GM12878 (cell line): ENCODE data around the gene MAGI2. TPM values are rescaled to one million over a fixed set of nuclear protein-coding genes. Genes with fewer than 3 reads are reported as not detected.

ENCODE experiments used
- ATAC-seq: fragments of 200-7000 bp; cut with Tn5 transposase; 3 replicates; pipeline ENCODE4 v1.9.1; 2020; ENCODE audit warnings: mild to moderate bottlenecking, moderate library complexity
- BruUV-seq: library from RNA; stranded (reverse); fragments of 400-500 nt; replicated peaks from 2 replicates; lab custom pipeline; 2021; lab: Mats Ljungman, UMichigan
- CTCF ChIA-PET: fragments of 300-600 bp; sonication (Branson Sonifier 250); formaldehyde crosslinking; extraction: SDS; loops from one replicate; lab custom pipeline; 2021; ENCODE audit warnings: inconsistent platforms; lab: Yijun Ruan, JAX
- POLR2A ChIA-PET: fragments of 350-600 bp; formaldehyde crosslinking; extraction: SDS; loops from one replicate; lab custom pipeline; 2021; ENCODE audit warnings: inconsistent platforms; lab: Charles Lee
- RAD21 ChIA-PET: fragments of 300-600 bp; sonication (Branson Sonifier 250); formaldehyde crosslinking; loops from one replicate; lab custom pipeline; 2023; ENCODE audit warnings: antibody characterized with exemption; ENCODE audit not compliant: unreplicated experiment; lab: Charles Lee
- SMC1A ChIA-PET: fragments of 300-600 bp; sonication (Branson Sonifier 250); formaldehyde crosslinking; loops from one replicate; lab custom pipeline; 2023; ENCODE audit not compliant: unreplicated experiment, uncharacterized antibody; lab: Charles Lee
- DNase-seq: peaks from one replicate; pipeline ENCODE4 v3.0.0-alpha.2; 2011; ENCODE audit warnings: low read depth, low spot score
- FAIRE-seq: peaks from 3 replicates; lab custom pipeline; 2011; peaks lifted over from hg19 to GRCh38; lab: Jason Lieb, UNC
- H2AFZ ChIP-seq: 2 replicates; pipeline ENCODE4 v1.6.0; 2011; ENCODE audit warnings: low read depth, low read length, control low read depth; ENCODE audit not compliant: control insufficient read depth
- H3K27ac ChIP-seq: 2 replicates; pipeline ENCODE4 v1.5.1; 2011; ENCODE audit warnings: control low read depth; ENCODE audit not compliant: control insufficient read depth, insufficient read depth
- H3K27me3 ChIP-seq, 2 experiments: replicated peaks in 1 of 2; 2 replicates each; pipeline versions ENCODE4 v1.6.0 to v1.6.1; 2011; ENCODE audit warnings: low read length in 1 of 2; ENCODE audit not compliant: control insufficient read depth in 2 of 2, insufficient read depth in 2 of 2
- H3K36me3 ChIP-seq, 2 experiments: 2 replicates each; pipeline ENCODE4 v1.5.1; 2011; ENCODE audit warnings: low read length in 1 of 2; ENCODE audit not compliant: control insufficient read depth in 2 of 2, insufficient read depth in 2 of 2
- H3K4me1 ChIP-seq: 2 replicates; pipeline ENCODE4 v1.6.1; 2011; ENCODE audit warnings: mild to moderate bottlenecking, low read length, moderate library complexity, mixed read lengths; ENCODE audit not compliant: control insufficient read depth, insufficient read depth
- H3K4me2 ChIP-seq: 2 replicates; pipeline ENCODE4 v1.6.0; 2011; ENCODE audit warnings: control low read depth; ENCODE audit not compliant: control insufficient read depth, insufficient read depth
- H3K4me3 ChIP-seq: fragments of 200-600 bp; sonication (generic); 2 replicates; pipeline ENCODE4 v1.5.1; 2016
- H3K79me2 ChIP-seq: 2 replicates; pipeline ENCODE4 v1.6.0; 2011; ENCODE audit warnings: low read length; ENCODE audit not compliant: control insufficient read depth, insufficient read depth
- H3K9ac ChIP-seq: 2 replicates; pipeline ENCODE4 v1.8.0; 2011; ENCODE audit warnings: low read length, control low read depth, mixed read lengths; ENCODE audit not compliant: control insufficient read depth, insufficient read depth
- H3K9me3 ChIP-seq: replicated peaks from 3 replicates; pipeline ENCODE4 v1.5.1; 2011; ENCODE audit warnings: mild to moderate bottlenecking, low read length; ENCODE audit not compliant: control insufficient read depth, insufficient read depth
- H4K20me1 ChIP-seq: 2 replicates; pipeline ENCODE4 v1.6.0; 2011; ENCODE audit not compliant: control insufficient read depth, insufficient read depth
- BCL3 ChIP-seq: IDR thresholded peaks from 2 replicates; pipeline ENCODE4 v1.6.1; 2011; ENCODE audit warnings: borderline replicate concordance, low read depth, mild to moderate bottlenecking, moderate library complexity, low read length; ENCODE audit not compliant: insufficient read depth, poor library complexity, severe bottlenecking
- BHLHE40 ChIP-seq, 2 experiments: fragments of 450-650 bp in 1 of 2; IDR thresholded peaks; 2 replicates each; pipeline ENCODE4 v1.6.1; 2011 to 2017; ENCODE audit warnings: low read depth in 2 of 2, borderline replicate concordance in 1 of 2, improper control_type of control experiment in 1 of 2, low read length in 1 of 2, mild to moderate bottlenecking in 1 of 2
- EED ChIP-seq: sonication (generic); IDR thresholded peaks from 2 replicates; pipeline ENCODE4 v1.6.1; 2016; ENCODE audit warnings: antibody characterized with exemption, low read depth
- NR2C2 ChIP-seq: IDR thresholded peaks from 2 replicates; pipeline ENCODE4 v1.6.1; 2011; ENCODE audit warnings: borderline replicate concordance, low read depth; ENCODE audit not compliant: control insufficient read depth, insufficient read length
- RBBP5 ChIP-seq: fragments of 200-600 bp; sonication (generic); conservative IDR thresholded peaks from 2 replicates; pipeline ENCODE4 v1.6.1; 2016
- RFX5 ChIP-seq: IDR thresholded peaks from 2 replicates; pipeline ENCODE4 v1.6.1; 2011; ENCODE audit warnings: low read depth, low read length, improper control_type of control experiment
- SPI1 ChIP-seq: IDR thresholded peaks from 2 replicates; pipeline ENCODE4 v1.6.1; 2011; ENCODE audit warnings: low read depth, mild to moderate bottlenecking, low read length, moderate library complexity, borderline replicate concordance; ENCODE audit not compliant: insufficient read depth
- TCF12 ChIP-seq: IDR thresholded peaks from 2 replicates; pipeline ENCODE4 v1.6.1; 2011; ENCODE audit warnings: low read depth, mild to moderate bottlenecking, low read length
- TCF3 ChIP-seq: IDR thresholded peaks from 2 replicates; pipeline ENCODE4 v1.6.1; 2012; ENCODE audit warnings: low read depth, mild to moderate bottlenecking, low read length, borderline replicate concordance; ENCODE audit not compliant: insufficient read depth
- ZNF592 ChIP-seq: fragments of 450-650 bp; IDR thresholded peaks from 2 replicates; pipeline ENCODE4 v1.6.1; 2017; ENCODE audit warnings: mild to moderate bottlenecking, moderate library complexity
- ZNF622 ChIP-seq: fragments of 450-650 bp; IDR thresholded peaks from 2 replicates; pipeline ENCODE4 v1.6.1; 2017; ENCODE audit warnings: mild to moderate bottlenecking, inconsistent platforms
- in situ Hi-C: fragments of 300-500 bp; cut with MboI; formaldehyde crosslinking; loops from 9 replicates; pipeline ENCODE4 v1.14.3; 2018; ENCODE audit warnings: mixed read lengths
- intact Hi-C: fragments of 100-400 bp; cut with micrococcal nuclease; formaldehyde crosslinking; loops from one replicate; pipeline ENCODE4 v1.14.2; 2022; ENCODE audit not compliant: unreplicated experiment
- polyA plus RNA-seq, 11 experiments: library from polyadenylated mRNA; depleted of rRNA in 4 of 11; unstranded in 6 of 11; stranded (reverse) in 5 of 11; fragments of >200 nt; fragmentation: Nextera tagmentation in 4 of 11; fragmentation: Illumina TruSeq in 1 of 11; extraction: Ambion mirVana in 4 of 11; extraction: Trizol in 1 of 11; gene quantifications; 1 replicate in 1 of 11; 2 replicates in 10 of 11; pipeline versions ENCODE4 v1.2.1 to v1.2.3, GENCODE V29; 2011 to 2016; ENCODE audit warnings: inconsistent platforms in 2 of 11, missing spikeins in 2 of 11, low read depth in 1 of 11
- total RNA-seq, 4 experiments: library from RNA; depleted of rRNA in 3 of 4; stranded (reverse); fragments of >200 nt in 3 of 4; fragmentation: Illumina TruSeq in 1 of 4; extraction: Trizol in 1 of 4; gene quantifications; 2 replicates each; pipeline versions ENCODE4 v1.2.1 to v1.2.3, GENCODE V29; 2013 to 2021

The MAGI2 gene
- total and polyA plus RNA-seq, 10 of the 15 experiments (the other 5 are each of a cell fraction or from before 2014, with no cell fraction given), result 0.01 to 0.31 (median 0.05) TPM; not detected in 2

GRCh38 chr7:79414910-79415309 is 38.6 kb downstream of the MAGI2 start:
- in situ Hi-C loops, result no loop called here
- CTCF ChIA-PET, result no interaction called here
- intact Hi-C loops, result no loop called here
- Histone ChIP-seq H3K27me3 (no peaks in the 10 kb centered on the region), H3K4me1 (no peaks in the 10 kb centered on the region), H3K79me2 (no peaks in the 10 kb centered on the region), H3K9me3 (no peaks in the 10 kb centered on the region), H3K36me3 (no peaks in the 10 kb centered on the region), H4K20me1 (no peaks in the 10 kb centered on the region), H2AFZ (no peak overlapping the region), H3K9ac (no peak overlapping the region), H3K27ac (no peak overlapping the region), H3K4me2 (no peak overlapping the region), H3K4me3 (no peak overlapping the region)
- no peak for ATAC-seq
- POLR2A ChIA-PET, result no interaction called here
- no peak for FAIRE-seq
- DNase-seq, result no peak
- SMC1A ChIA-PET, result no interaction called here
- TF ChIP-seq TCF12 (no peak), EED (no peak), TCF3 (no peak), SPI1 (no peak), ZNF622 (no peak), NR2C2 (no peak), BCL3 (no peak), ZNF592 (no peak), RBBP5 (no peak), BHLHE40 (IDR thresholded peaks at IDR 0.05; ENCODE audit: borderline replicate concordance in 1 of 2, low read depth in 2 of 2, low read length in 1 of 2) (no peak), RFX5 (no peak)
- no TSS peak for BruUV-seq
- RAD21 ChIA-PET, result no interaction called here
